SU-DHL-6 (cell line): Measurements from ENCODE around the gene GMEB2.

Experiments used
- CTCF ChIP-seq: fragments of 200-600 bp; sonication (generic); IDR thresholded peaks from one replicate; pipeline ENCODE4 v1.5.1; 2017; ENCODE audit warnings: antibody characterized with exemption, mild to moderate bottlenecking, low read length, moderate library complexity; ENCODE audit not compliant: insufficient read depth, poor library complexity, severe bottlenecking
- EZH2phosphoT487 ChIP-seq: fragments of 200-600 bp; sonication (generic), shearing (Covaris generic); conservative IDR thresholded peaks from 2 replicates; pipeline ENCODE4 v1.6.1; 2018; ENCODE audit warnings: mild to moderate bottlenecking, antibody characterized with exemption, low read length, moderate library complexity, mixed read lengths

GRCh38 chr20:63543733-63544132, 83.2 kb downstream of the GMEB2 start:
- TF ChIP-seq CTCF (no peak), EZH2phosphoT487 (no peak)
